BLaER1 (cell line): Measurements from ENCODE around the gene GLB1L.

ENCODE experiments used
- H3K27ac ChIP-seq: shearing (Covaris generic); formaldehyde crosslinking; 2 replicates; pipeline ENCODE4 v1.8.1; 2022
- H3K27me3 ChIP-seq: shearing (Covaris generic); formaldehyde crosslinking; 2 replicates; pipeline ENCODE4 v1.8.1; 2022
- H3K36me3 ChIP-seq: shearing (Covaris generic); formaldehyde crosslinking; 2 replicates; pipeline ENCODE4 v1.8.1; 2022
- H3K4me1 ChIP-seq: shearing (Covaris generic); formaldehyde crosslinking; 2 replicates; pipeline ENCODE4 v1.8.1; 2022
- H3K4me2 ChIP-seq: shearing (Covaris generic); formaldehyde crosslinking; 2 replicates; pipeline ENCODE4 v1.8.1; 2022
- H3K4me3 ChIP-seq: shearing (Covaris generic); formaldehyde crosslinking; 2 replicates; pipeline ENCODE4 v1.8.1; 2022
- H3K9ac ChIP-seq: shearing (Covaris generic); formaldehyde crosslinking; 2 replicates; pipeline ENCODE4 v1.8.1; 2022
- H3K9me3 ChIP-seq: shearing (Covaris generic); formaldehyde crosslinking; 2 replicates; pipeline ENCODE4 v1.8.1; 2022
- H4K20me1 ChIP-seq: shearing (Covaris generic); formaldehyde crosslinking; 2 replicates; pipeline ENCODE4 v1.8.1; 2022
- Cebpa-rat ChIP-seq: shearing (Covaris generic); IDR thresholded peaks from 2 replicates; pipeline ENCODE4 v1.8.1; 2022

The GLB1L gene

GRCh38 chr2:219199470-219200211, 45.6 kb downstream of the GLB1L start:
- Histone ChIP-seq H3K4me3 (no peak overlapping the region), H3K4me2 (no peak overlapping the region), H3K9me3 (no peaks in the 10 kb centered on the region), H3K36me3 (no peaks in the 10 kb centered on the region), H3K27ac (no peak overlapping the region), H3K27me3 (no peaks in the 10 kb centered on the region), H3K4me1 (no peaks in the 10 kb centered on the region), H3K9ac (no peak overlapping the region), H4K20me1 (no peaks in the 10 kb centered on the region)
- TF ChIP-seq Cebpa-rat, result no peak

DNA sequence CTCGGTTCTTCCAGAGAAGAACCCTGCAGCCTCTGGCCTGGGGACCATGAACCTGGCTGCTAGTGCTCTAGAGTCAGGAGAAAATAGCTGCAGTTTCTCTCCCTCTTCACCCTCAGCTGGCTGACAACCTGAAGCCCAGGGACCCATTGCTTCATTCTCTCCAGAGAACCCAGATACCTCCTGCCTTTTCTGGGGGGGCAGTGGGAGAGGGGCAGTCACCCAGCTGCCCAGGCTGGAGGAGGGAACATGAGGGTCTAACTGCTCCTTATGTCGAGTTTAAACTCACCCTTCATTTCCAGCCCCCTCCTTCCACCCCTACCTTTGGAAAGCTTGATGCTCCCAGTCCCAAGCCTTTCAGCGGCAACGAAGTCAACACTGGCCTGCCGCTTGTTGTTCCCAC, 46.3 kb downstream of the GLB1L start:
- no peaks in the 10 kb centered on the region for H3K27me3 ChIP-seq
- H3K9ac ChIP-seq, result no peak overlapping the region
- H4K20me1 ChIP-seq, result no peaks in the 10 kb centered on the region
- no peak for TF ChIP-seq Cebpa-rat
- no peaks in the 10 kb centered on the region for H3K9me3 ChIP-seq
- H3K36me3 ChIP-seq, result no peaks in the 10 kb centered on the region
- H3K4me3 ChIP-seq, result no peak overlapping the region
- H3K4me2 ChIP-seq, result no peak overlapping the region
- H3K27ac ChIP-seq, result no peak overlapping the region
- no peaks in the 10 kb centered on the region for H3K4me1 ChIP-seq

- Histone ChIP-seq H3K27me3 (no peaks in the 10 kb centered on the region), H3K4me3 (no peak overlapping the region), H3K36me3 (no peaks in the 10 kb centered on the region), H3K4me2 (no peak overlapping the region), H3K9ac (no peak overlapping the region), H4K20me1 (no peaks in the 10 kb centered on the region), H3K27ac (no peak overlapping the region), H3K9me3 (no peaks in the 10 kb centered on the region), H3K4me1 (no peaks in the 10 kb centered on the region)
- TF ChIP-seq Cebpa-rat, result no peak
These were observed 47.9 kb downstream of the GLB1L start for GRCh38 chr2:219197388-219197787.

DNA sequence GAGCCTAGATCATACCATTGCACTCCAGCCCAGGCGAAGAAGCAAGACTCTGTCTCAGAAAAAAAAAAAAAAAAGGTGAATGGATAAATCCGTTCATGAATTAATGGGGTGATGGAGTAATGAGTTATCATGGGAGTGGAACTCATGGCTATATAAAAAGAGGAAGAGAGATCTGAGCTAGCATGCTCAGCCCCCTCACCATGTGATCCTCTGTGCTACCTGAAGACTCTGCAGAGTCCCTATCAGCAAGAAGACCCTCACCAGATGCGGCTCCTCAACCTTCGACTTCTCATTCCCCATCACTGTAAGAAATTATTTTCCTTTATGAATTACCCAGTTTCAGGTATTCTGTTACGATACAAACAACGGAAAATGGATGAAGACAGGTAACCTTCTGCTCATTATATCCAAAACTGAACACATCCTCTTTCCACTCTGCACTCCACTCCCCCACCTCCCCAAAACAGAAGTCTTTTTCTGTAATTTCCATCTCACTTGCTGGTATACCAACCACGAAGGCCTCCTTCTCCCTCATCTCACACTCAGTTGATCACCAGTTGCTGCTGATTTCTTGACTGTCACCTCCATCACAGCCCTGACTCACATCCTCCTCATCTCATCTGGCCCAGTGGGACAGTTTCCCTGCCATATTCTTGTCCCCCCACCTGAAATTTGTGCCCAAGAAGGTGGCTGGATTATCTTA, 58.3 kb downstream of the GLB1L start:
- Histone ChIP-seq H3K27ac (no peak overlapping the region), H3K9ac (no peak overlapping the region), H4K20me1 (peaks cover 16% of the 10 kb centered on the region), H3K4me2 (no peak overlapping the region), H3K27me3 (no peaks in the 10 kb centered on the region), H3K4me1 (peaks cover 12% of the 10 kb centered on the region), H3K9me3 (no peaks in the 10 kb centered on the region), H3K4me3 (no peak overlapping the region), H3K36me3 (peaks cover 37% of the 10 kb centered on the region)
- TF ChIP-seq Cebpa-rat, result no peak
